22Rv1 (cell line): ENCODE data around the gene SPINK7.

ENCODE experiments used
- ZFX ChIP-seq: fragments of 450-650 bp; IDR thresholded peaks from 2 replicates; pipeline ENCODE4 v1.6.1; 2017; ENCODE audit warnings: antibody characterized with exemption, borderline replicate concordance
- TF ChIP-seq, protein P1 (sequence below): fragments of 450-650 bp; IDR thresholded peaks from 2 replicates; pipeline ENCODE4 v1.5.1; 2017; ENCODE audit warnings: mild to moderate bottlenecking

DNA sequence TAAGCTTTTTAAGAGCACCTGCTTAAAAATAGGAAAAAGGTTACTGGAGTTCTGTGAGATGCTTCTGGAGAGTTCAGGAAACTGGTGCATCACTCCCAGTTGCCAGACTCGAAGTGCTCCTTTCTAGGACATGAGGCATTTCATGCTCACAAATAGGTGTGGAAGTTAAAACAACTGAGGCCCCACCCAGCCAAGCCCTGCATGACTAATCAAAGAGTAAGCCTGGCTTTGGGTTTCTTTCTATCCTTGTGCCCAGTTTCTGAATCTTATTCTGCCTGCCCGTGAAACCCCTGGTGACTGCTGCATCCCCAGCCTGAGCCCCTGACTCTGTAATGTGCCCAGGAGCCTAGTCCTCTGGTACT, 30.8 kb downstream of the SPINK7 start:
- TF ChIP-seq, protein P1, sequence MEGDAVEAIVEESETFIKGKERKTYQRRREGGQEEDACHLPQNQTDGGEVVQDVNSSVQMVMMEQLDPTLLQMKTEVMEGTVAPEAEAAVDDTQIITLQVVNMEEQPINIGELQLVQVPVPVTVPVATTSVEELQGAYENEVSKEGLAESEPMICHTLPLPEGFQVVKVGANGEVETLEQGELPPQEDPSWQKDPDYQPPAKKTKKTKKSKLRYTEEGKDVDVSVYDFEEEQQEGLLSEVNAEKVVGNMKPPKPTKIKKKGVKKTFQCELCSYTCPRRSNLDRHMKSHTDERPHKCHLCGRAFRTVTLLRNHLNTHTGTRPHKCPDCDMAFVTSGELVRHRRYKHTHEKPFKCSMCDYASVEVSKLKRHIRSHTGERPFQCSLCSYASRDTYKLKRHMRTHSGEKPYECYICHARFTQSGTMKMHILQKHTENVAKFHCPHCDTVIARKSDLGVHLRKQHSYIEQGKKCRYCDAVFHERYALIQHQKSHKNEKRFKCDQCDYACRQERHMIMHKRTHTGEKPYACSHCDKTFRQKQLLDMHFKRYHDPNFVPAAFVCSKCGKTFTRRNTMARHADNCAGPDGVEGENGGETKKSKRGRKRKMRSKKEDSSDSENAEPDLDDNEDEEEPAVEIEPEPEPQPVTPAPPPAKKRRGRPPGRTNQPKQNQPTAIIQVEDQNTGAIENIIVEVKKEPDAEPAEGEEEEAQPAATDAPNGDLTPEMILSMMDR: no peak
- no peak for TF ChIP-seq ZFX
